Effector memory CD4-positive, alpha-beta T cell (primary cell): ENCODE data around the gene SNX19.

ENCODE experiments used
- DNase-seq, 3 donors: peaks; one replicate each; pipeline ENCODE4 v3.0.0-alpha.2; 2020
- H3K27ac ChIP-seq: 2 replicates; pipeline ENCODE4 v1.7.0; 2013; ENCODE audit warnings: mild to moderate bottlenecking, low read length, moderate library complexity; ENCODE audit not compliant: insufficient read depth, poor library complexity, severe bottlenecking
- H3K27me3 ChIP-seq: replicated peaks from 2 replicates; pipeline ENCODE4 v1.7.0; 2013; ENCODE audit warnings: mild to moderate bottlenecking, low read length; ENCODE audit not compliant: insufficient read depth, control insufficient read depth, poor library complexity, severe bottlenecking
- H3K36me3 ChIP-seq: 2 replicates; pipeline ENCODE4 v1.7.0; 2013; ENCODE audit warnings: mild to moderate bottlenecking, low read length, moderate library complexity; ENCODE audit not compliant: control insufficient read depth, insufficient read depth
- H3K4me1 ChIP-seq: 2 replicates; pipeline ENCODE4 v1.7.0; 2013; ENCODE audit warnings: low read length, mild to moderate bottlenecking; ENCODE audit not compliant: control insufficient read depth, insufficient read depth, poor library complexity, severe bottlenecking
- H3K4me3 ChIP-seq: 2 replicates; pipeline ENCODE4 v1.7.0; 2013; ENCODE audit warnings: low read length, low read depth, mild to moderate bottlenecking; ENCODE audit not compliant: insufficient read depth, poor library complexity, severe bottlenecking
- H3K9me3 ChIP-seq: 2 replicates; pipeline ENCODE4 v1.7.0; 2013; ENCODE audit warnings: mild to moderate bottlenecking, low read length, moderate library complexity; ENCODE audit not compliant: control insufficient read depth
- total RNA-seq, 3 donors: gene quantifications; one replicate each; lab custom pipeline; 2026; lab: John Stamatoyannopoulos, UW

The SNX19 gene
- 74.2 to 117 (median 90.6) reads per million in 3 donors for total RNA-seq

GRCh38 chr11:130916238-130916855 is at the start of gene SNX19:
TSS of gene SNX19 (minus strand) at chr11:130916479. CDS start at chr11:130915939, 540 bp downstream.
- H3K9me3 ChIP-seq, result no peaks in the 10 kb centered on the region
- peaks cover 12% of the 10 kb centered on the region for H3K36me3 ChIP-seq
- DNase-seq, result peak; percentile 79 to 82 (median 80)
- H3K27me3 ChIP-seq, result no peaks in the 10 kb centered on the region
- peak within 1 kb of the TSS; percentile 93 for H3K4me3 ChIP-seq
- peak within 1 kb of the TSS; percentile 89 for H3K27ac ChIP-seq
- peaks cover 7% of the 10 kb centered on the region for H3K4me1 ChIP-seq

- Histone ChIP-seq H3K27me3 (no peaks in the 10 kb centered on the region), H3K4me3 (no peak overlapping the region), H3K4me1 (no peaks in the 10 kb centered on the region), H3K27ac (no peak overlapping the region), H3K36me3 (no peaks in the 10 kb centered on the region), H3K9me3 (no peaks in the 10 kb centered on the region)
- no peak for DNase-seq
Measured at GRCh38 chr11:130964058-130964792, 47.9 kb upstream of the SNX19 start.

GRCh38 chr11:130947889-130948288 is 31.6 kb upstream of the SNX19 start:
- no peaks in the 10 kb centered on the region for H3K9me3 ChIP-seq
- no peaks in the 10 kb centered on the region for H3K4me1 ChIP-seq
- H3K27me3 ChIP-seq, result no peaks in the 10 kb centered on the region
- DNase-seq, result no peak
- no peak overlapping the region for H3K4me3 ChIP-seq
- no peak overlapping the region for H3K27ac ChIP-seq
- H3K36me3 ChIP-seq, result no peaks in the 10 kb centered on the region

GRCh38 chr11:130947481-130947880 is 31.2 kb upstream of the SNX19 start:
- H3K4me3 ChIP-seq, result no peak overlapping the region

GRCh38 chr11:130947058-130947457 is 30.8 kb upstream of the SNX19 start:
- no peak overlapping the region for H3K4me3 ChIP-seq
- no peaks in the 10 kb centered on the region for H3K4me1 ChIP-seq

More at GRCh38 chr11:130947481-130947880, 31.2 kb upstream of the SNX19 start:
- no peaks in the 10 kb centered on the region for H3K27me3 ChIP-seq
- no peak overlapping the region for H3K27ac ChIP-seq
- no peaks in the 10 kb centered on the region for H3K36me3 ChIP-seq
- H3K4me1 ChIP-seq, result no peaks in the 10 kb centered on the region
- no peaks in the 10 kb centered on the region for H3K9me3 ChIP-seq
- no peak for DNase-seq

GRCh38 chr11:130945896-130946295 is 29.6 kb upstream of the SNX19 start:
- no peaks in the 10 kb centered on the region for H3K4me1 ChIP-seq
- H3K27me3 ChIP-seq, result no peaks in the 10 kb centered on the region
- H3K27ac ChIP-seq, result no peak overlapping the region
- H3K9me3 ChIP-seq, result no peaks in the 10 kb centered on the region
- no peak overlapping the region for H3K4me3 ChIP-seq
- H3K36me3 ChIP-seq, result no peaks in the 10 kb centered on the region
- DNase-seq, result no peak

More at GRCh38 chr11:130947058-130947457, 30.8 kb upstream of the SNX19 start:
- no peaks in the 10 kb centered on the region for H3K27me3 ChIP-seq
- H3K27ac ChIP-seq, result no peak overlapping the region
- no peak for DNase-seq
- H3K36me3 ChIP-seq, result no peaks in the 10 kb centered on the region
- no peaks in the 10 kb centered on the region for H3K9me3 ChIP-seq

- Histone ChIP-seq H3K27ac (no peak overlapping the region), H3K4me1 (no peaks in the 10 kb centered on the region), H3K27me3 (no peaks in the 10 kb centered on the region), H3K9me3 (no peaks in the 10 kb centered on the region), H3K4me3 (no peak overlapping the region), H3K36me3 (no peaks in the 10 kb centered on the region)
- no peak for DNase-seq
Measured at GRCh38 chr11:130940706-130941105, 24.4 kb upstream of the SNX19 start.

- Histone ChIP-seq H3K27ac (no peak overlapping the region), H3K27me3 (no peaks in the 10 kb centered on the region), H3K9me3 (no peaks in the 10 kb centered on the region), H3K4me3 (no peak overlapping the region), H3K36me3 (no peaks in the 10 kb centered on the region), H3K4me1 (no peaks in the 10 kb centered on the region)
- DNase-seq, result no peak
Measured at GRCh38 chr11:130937051-130937450, 20.8 kb upstream of the SNX19 start.

- no peaks in the 10 kb centered on the region for H3K4me1 ChIP-seq
- DNase-seq, result no peak
- H3K4me3 ChIP-seq, result no peak overlapping the region
- no peak overlapping the region for H3K27ac ChIP-seq
- H3K36me3 ChIP-seq, result no peaks in the 10 kb centered on the region
- H3K27me3 ChIP-seq, result no peaks in the 10 kb centered on the region
- H3K9me3 ChIP-seq, result no peaks in the 10 kb centered on the region
Measured at GRCh38 chr11:130932086-130932712, 15.9 kb upstream of the SNX19 start.

- Histone ChIP-seq H3K9me3 (no peaks in the 10 kb centered on the region), H3K27ac (no peak overlapping the region), H3K27me3 (no peaks in the 10 kb centered on the region), H3K4me1 (no peaks in the 10 kb centered on the region), H3K36me3 (no peaks in the 10 kb centered on the region), H3K4me3 (no peak overlapping the region)
- DNase-seq, result no peak
Measured at GRCh38 chr11:130924750-130925149, 8.5 kb upstream of the SNX19 start.
